Endothelial cell of umbilical vein (primary cell): ENCODE data around the gene UBE2S. TPM values are rescaled to one million over a fixed set of nuclear protein-coding genes. Genes with fewer than 3 reads are reported as not detected.
A peak's percentile ranks its signal among the peaks of the same experiment; 100 is the strongest.

Experiments used
- BruUV-seq: library from RNA; stranded (reverse); fragments of 400-500 nt; replicated peaks from 2 replicates; lab custom pipeline; 2021; lab: Mats Ljungman, UMichigan
- CTCF ChIA-PET: fragments of 300-600, 350-600 bp; sonication (Branson Sonifier 250); formaldehyde crosslinking; loops from one replicate; lab custom pipeline; 2021; ENCODE audit warnings: antibody characterized with exemption, inconsistent platforms; lab: Charles Lee
- POLR2A ChIA-PET: fragments of 300-600, 350-600 bp; sonication (Branson Sonifier 250); formaldehyde crosslinking; loops from one replicate; lab custom pipeline; 2021; ENCODE audit warnings: antibody characterized with exemption, inconsistent platforms; lab: Charles Lee
- DNase-seq: peaks from one replicate; pipeline ENCODE4 v3.0.0-alpha.2; 2011; ENCODE audit warnings: low read depth, low spot score
- FAIRE-seq: peaks from 2 replicates; lab custom pipeline; 2011; peaks lifted over from hg19 to GRCh38; lab: Jason Lieb, UNC
- H2AFZ ChIP-seq: 2 replicates; pipeline ENCODE4 v1.6.0; 2012; ENCODE audit warnings: low read depth, low read length, control low read depth, inconsistent platforms
- H3K27ac ChIP-seq: 2 replicates; pipeline ENCODE4 v1.5.1; 2011; ENCODE audit warnings: low read depth, mild to moderate bottlenecking, control low read depth, low read length, moderate library complexity; ENCODE audit not compliant: insufficient read depth
- H3K27me3 ChIP-seq, 2 experiments: 2 replicates each; pipeline versions ENCODE4 v1.6.0 to v1.6.1; 2011; ENCODE audit warnings: low read length in 2 of 2, mixed read lengths in 1 of 2; ENCODE audit not compliant: control insufficient read depth in 2 of 2, insufficient read depth in 2 of 2
- H3K36me3 ChIP-seq, 2 experiments: 2 replicates in 1 of 2; 3 replicates in 1 of 2; pipeline ENCODE4 v1.5.1; 2011; ENCODE audit warnings: low read length in 2 of 2, mild to moderate bottlenecking in 1 of 2, moderate library complexity in 1 of 2; ENCODE audit not compliant: control insufficient read depth in 2 of 2, insufficient read depth in 2 of 2; ENCODE audit errors: extremely low read depth in 1 of 2
- H3K4me1 ChIP-seq: 3 replicates; pipeline ENCODE4 v1.5.1; 2011; ENCODE audit warnings: mild to moderate bottlenecking, low read length; ENCODE audit not compliant: control insufficient read depth, insufficient read depth; ENCODE audit errors: extremely low read depth
- H3K4me2 ChIP-seq: 2 replicates; pipeline ENCODE4 v1.6.1; 2011; ENCODE audit warnings: low read length, control low read depth, mixed read lengths; ENCODE audit not compliant: insufficient read depth
- H3K4me3 ChIP-seq, 3 experiments: fragments of 200-600 bp in 1 of 3; sonication (generic), shearing (Covaris generic) in 1 of 3; replicated peaks in 1 of 3; 2 replicates each; pipeline ENCODE4 v1.5.1; 2011 to 2016; ENCODE audit warnings: control low read depth in 3 of 3, low read length in 3 of 3, mild to moderate bottlenecking in 2 of 3, inconsistent platforms in 1 of 3, low read depth in 1 of 3, moderate library complexity in 1 of 3; ENCODE audit not compliant: insufficient read depth in 1 of 3
- H3K79me2 ChIP-seq: 2 replicates; pipeline ENCODE4 v1.6.0; 2012; ENCODE audit warnings: low read length, inconsistent platforms; ENCODE audit not compliant: control insufficient read depth, insufficient read depth
- H3K9ac ChIP-seq: replicated peaks from 2 replicates; pipeline ENCODE3; 2011; ENCODE audit warnings: low read length, control low read depth; ENCODE audit not compliant: insufficient read depth; ENCODE audit errors: extremely low read depth
- H3K9me1 ChIP-seq: replicated peaks from 3 replicates; pipeline ENCODE4 v1.6.0; 2011; ENCODE audit warnings: mild to moderate bottlenecking, low read length; ENCODE audit not compliant: control insufficient read depth, insufficient read depth; ENCODE audit errors: extremely low read depth
- H3K9me3 ChIP-seq: replicated peaks from 2 replicates; pipeline ENCODE4 v1.5.1; 2012; ENCODE audit warnings: low read length, inconsistent platforms; ENCODE audit not compliant: control insufficient read depth, insufficient read depth
- H4K20me1 ChIP-seq: replicated peaks from 2 replicates; pipeline ENCODE3; 2011; ENCODE audit warnings: mild to moderate bottlenecking, low read length; ENCODE audit not compliant: control insufficient read depth, insufficient read depth; ENCODE audit errors: extremely low read depth
- EZH2 ChIP-seq: IDR thresholded peaks from 2 replicates; pipeline ENCODE4 v1.6.1; 2012; ENCODE audit warnings: borderline replicate concordance, low read depth, mild to moderate bottlenecking, moderate library complexity, low read length, inconsistent platforms; ENCODE audit not compliant: severe bottlenecking
- FOS ChIP-seq: IDR thresholded peaks from 2 replicates; pipeline ENCODE4 v1.6.1; 2011; ENCODE audit warnings: mild to moderate bottlenecking, low read length, moderate library complexity, borderline replicate concordance; ENCODE audit not compliant: insufficient read depth
- GATA2 ChIP-seq: IDR thresholded peaks from 2 replicates; pipeline ENCODE4 v1.7.0; 2011; ENCODE audit warnings: low read depth, mild to moderate bottlenecking, moderate library complexity, mixed read lengths, low read length; ENCODE audit not compliant: insufficient read length, insufficient read depth
- JUN ChIP-seq: IDR thresholded peaks from 2 replicates; pipeline ENCODE4 v1.6.1; 2011; ENCODE audit warnings: borderline replicate concordance, low read depth; ENCODE audit not compliant: insufficient read length, insufficient read depth
- MYC ChIP-seq: IDR thresholded peaks from one replicate; pipeline ENCODE4 v1.6.1; 2011; ENCODE audit warnings: mild to moderate bottlenecking, low read depth, low read length
- POLR2A ChIP-seq: IDR thresholded peaks from 2 replicates; pipeline ENCODE4 v1.6.1; 2012; ENCODE audit warnings: low read depth, mild to moderate bottlenecking, control low read depth, low read length
- POLR2AphosphoS5 ChIP-seq: IDR thresholded peaks from 2 replicates; pipeline ENCODE4 v1.6.1; 2012; ENCODE audit warnings: low read depth, mild to moderate bottlenecking, control low read depth, low read length, moderate library complexity; ENCODE audit not compliant: insufficient read depth
- dilution Hi-C: fragments of 300-500 bp; cut with MboI; formaldehyde crosslinking; loops from one replicate; pipeline ENCODE4 v1.15.0; 2019; ENCODE audit warnings: low sequenced_read_pairs; ENCODE audit not compliant: extremely low pct_ligation_motif_present
- intact Hi-C: fragments of 100-400 bp; cut with micrococcal nuclease; formaldehyde crosslinking; loops from one replicate; pipeline ENCODE4 v1.10.0; 2022
- polyA plus RNA-seq, 4 experiments: library from polyadenylated mRNA; depleted of rRNA in 3 of 4; stranded (reverse) in 3 of 4; unstranded in 1 of 4; fragments of >200 nt; gene quantifications; 2 replicates each; pipeline versions ENCODE4 v1.2.1 to v1.2.3, GENCODE V29; 2011 to 2012; ENCODE audit warnings: missing spikeins in 1 of 4
- total RNA-seq: library from RNA; stranded (reverse); gene quantifications from 2 replicates; pipeline ENCODE4 v1.2.3, GENCODE V29; 2021
- TF ChIP-seq, protein P1 (sequence below), 2 donors: IDR thresholded peaks; 1 replicate in 1 of 2; 2 replicates in 1 of 2; pipeline ENCODE4 v1.5.1; 2011; ENCODE audit warnings: low read length in 2 of 2, mild to moderate bottlenecking in 2 of 2, moderate library complexity in 2 of 2, control low read depth in 1 of 2, inconsistent platforms in 1 of 2, low read depth in 1 of 2; ENCODE audit not compliant: insufficient read depth in 1 of 2; ENCODE audit errors: extremely low read depth in 1 of 2
- TF ChIP-seq, protein P2 (sequence below): IDR thresholded peaks from 2 replicates; pipeline ENCODE4 v1.6.1; 2011; ENCODE audit not compliant: insufficient read depth, insufficient read length

The UBE2S gene
- total and polyA plus RNA-seq, 2 donors (not counting 3 experiments of a cell fraction or from before 2014, with no cell fraction given), result 183 to 257 TPM

DNA sequence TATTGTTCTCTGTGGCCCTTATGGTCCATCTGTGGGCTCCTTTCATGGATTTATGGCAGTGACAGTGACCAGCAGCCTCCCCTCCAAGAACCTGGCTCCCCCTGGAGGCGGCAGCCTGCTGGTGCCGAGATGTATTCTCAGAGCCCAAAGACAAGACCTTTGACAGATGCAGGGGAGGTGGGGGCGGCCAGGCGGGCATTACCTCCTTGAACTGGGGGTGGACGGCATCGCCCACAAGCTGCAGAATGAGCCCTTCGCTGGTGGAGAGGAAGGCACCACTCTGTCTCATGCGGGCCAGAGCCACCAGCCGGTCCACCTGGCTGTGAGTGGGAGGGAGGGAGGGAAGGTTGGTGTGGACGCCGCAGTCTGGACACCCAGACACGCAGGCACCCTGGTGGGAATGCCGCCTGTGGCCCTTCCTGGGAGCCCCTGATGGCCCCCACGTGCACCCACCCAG is 47.2 kb upstream of the UBE2S start:
- Histone ChIP-seq H3K27ac (no peak overlapping the region), H3K36me3 (peaks cover 0 to 3% of the 10 kb centered on the region in 2 experiments), H3K4me3 (no peak overlapping the region), H3K79me2 (no peaks in the 10 kb centered on the region), H3K27me3 (peaks cover 11 to 17% of the 10 kb centered on the region in 2 experiments), H3K4me1 (no peaks in the 10 kb centered on the region), H3K9me3 (no peaks in the 10 kb centered on the region), H3K9ac (no peak overlapping the region), H3K9me1 (no peaks in the 10 kb centered on the region), H3K4me2 (no peak overlapping the region), H2AFZ (no peak overlapping the region), H4K20me1 (no peaks in the 10 kb centered on the region)
- dilution Hi-C loops, result no loop called here
- no TSS peak for BruUV-seq
- TF ChIP-seq, protein P1, sequence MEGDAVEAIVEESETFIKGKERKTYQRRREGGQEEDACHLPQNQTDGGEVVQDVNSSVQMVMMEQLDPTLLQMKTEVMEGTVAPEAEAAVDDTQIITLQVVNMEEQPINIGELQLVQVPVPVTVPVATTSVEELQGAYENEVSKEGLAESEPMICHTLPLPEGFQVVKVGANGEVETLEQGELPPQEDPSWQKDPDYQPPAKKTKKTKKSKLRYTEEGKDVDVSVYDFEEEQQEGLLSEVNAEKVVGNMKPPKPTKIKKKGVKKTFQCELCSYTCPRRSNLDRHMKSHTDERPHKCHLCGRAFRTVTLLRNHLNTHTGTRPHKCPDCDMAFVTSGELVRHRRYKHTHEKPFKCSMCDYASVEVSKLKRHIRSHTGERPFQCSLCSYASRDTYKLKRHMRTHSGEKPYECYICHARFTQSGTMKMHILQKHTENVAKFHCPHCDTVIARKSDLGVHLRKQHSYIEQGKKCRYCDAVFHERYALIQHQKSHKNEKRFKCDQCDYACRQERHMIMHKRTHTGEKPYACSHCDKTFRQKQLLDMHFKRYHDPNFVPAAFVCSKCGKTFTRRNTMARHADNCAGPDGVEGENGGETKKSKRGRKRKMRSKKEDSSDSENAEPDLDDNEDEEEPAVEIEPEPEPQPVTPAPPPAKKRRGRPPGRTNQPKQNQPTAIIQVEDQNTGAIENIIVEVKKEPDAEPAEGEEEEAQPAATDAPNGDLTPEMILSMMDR (IDR thresholded peaks at IDR 0.05; ENCODE audit: extremely low read depth in 1 of 2, insufficient read depth in 1 of 2, low read depth in 1 of 2, low read length in 2 of 2), result peak; percentile 71 to 81
- no peak for TF ChIP-seq FOS
- intact Hi-C loops, result loop anchor here (1.0 kb wide), 1 partner anchor 314 kb away; no protein-coding TSS in a partner anchor
- DNase-seq, result peak; percentile 22
- ChIA-PET CTCF (interaction anchor here (1.0 to 1.8 kb wide), 2 partner anchors 36 to 314 kb away, joined by 3 to 27 read pairs; no protein-coding TSS in a partner anchor), POLR2A (no interaction called here)
- FAIRE-seq, result peak; percentile 61

DNA sequence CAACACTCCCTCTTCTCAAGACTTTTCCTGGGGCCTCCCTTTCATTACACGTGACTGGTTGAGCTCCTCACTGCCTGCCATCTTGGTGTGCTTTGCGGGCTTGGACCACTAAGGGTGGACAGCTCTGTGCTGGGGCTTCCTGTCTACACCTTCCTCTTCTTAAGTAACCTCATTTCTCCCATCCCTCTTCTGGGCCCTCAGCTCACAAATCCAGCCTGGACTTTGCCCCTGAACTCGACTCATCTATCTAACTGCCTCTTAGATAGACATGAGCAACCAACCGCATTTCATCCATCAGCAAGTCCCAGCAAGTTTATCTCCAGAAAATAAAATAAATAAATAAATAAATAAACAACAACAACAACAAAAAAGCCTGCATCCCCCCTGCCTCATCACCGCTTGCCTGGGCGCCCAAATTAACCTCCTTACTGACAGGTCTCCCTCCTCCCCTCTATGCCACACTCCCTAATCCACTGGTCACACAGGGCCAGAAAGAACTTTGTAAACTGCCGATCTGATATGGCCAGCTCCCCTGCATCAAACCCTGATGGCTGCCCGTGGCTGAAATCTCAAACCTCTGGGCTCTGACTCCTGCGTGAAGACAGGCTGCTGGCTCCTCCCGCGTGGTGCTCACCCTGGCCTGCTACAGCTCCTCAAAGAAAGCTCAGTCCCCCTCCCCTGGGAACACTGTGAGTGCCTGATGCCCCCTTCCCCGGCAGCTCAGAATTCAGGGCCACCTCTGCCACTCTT is 46.1 kb upstream of the UBE2S start:
- no peaks in the 10 kb centered on the region for H3K4me1 ChIP-seq
- no peak overlapping the region for H3K4me3 ChIP-seq
- DNase-seq (no peak), FAIRE-seq (no peak)
- no peaks in the 10 kb centered on the region for H3K9me1 ChIP-seq
- no peak overlapping the region for H3K27ac ChIP-seq
- peaks cover 0 to 3% of the 10 kb centered on the region in 2 experiments for H3K36me3 ChIP-seq
- intact Hi-C loops (loop anchor here (1.0 kb wide), 1 partner anchor 312 kb away; no protein-coding TSS in a partner anchor), dilution Hi-C loops (no loop called here)
- H3K9ac ChIP-seq, result no peak overlapping the region
- H3K27me3 ChIP-seq, result peaks cover 11 to 21% of the 10 kb centered on the region in 2 experiments
- H3K4me2 ChIP-seq, result no peak overlapping the region
- H2AFZ ChIP-seq, result no peak overlapping the region
- H4K20me1 ChIP-seq, result no peaks in the 10 kb centered on the region
- no peaks in the 10 kb centered on the region for H3K9me3 ChIP-seq
- CTCF ChIA-PET, result interaction anchor here (0.7 to 1.8 kb wide), 9 partner anchors 8 to 313 kb away, joined by 3 to 27 read pairs (median 4); partner anchors contain the start of gene ISOC2
- no TSS peak for BruUV-seq
- POLR2A ChIA-PET, result no interaction called here
- TF ChIP-seq, protein P2, sequence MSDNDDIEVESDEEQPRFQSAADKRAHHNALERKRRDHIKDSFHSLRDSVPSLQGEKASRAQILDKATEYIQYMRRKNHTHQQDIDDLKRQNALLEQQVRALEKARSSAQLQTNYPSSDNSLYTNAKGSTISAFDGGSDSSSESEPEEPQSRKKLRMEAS, result no peak
- no peak for TF ChIP-seq GATA2
- TF ChIP-seq POLR2AphosphoS5, result no peak
- no peak for TF ChIP-seq FOS
- no peak for TF ChIP-seq MYC
- no peak for TF ChIP-seq JUN
- TF ChIP-seq, protein P1 (IDR thresholded peaks at IDR 0.05; ENCODE audit: extremely low read depth in 1 of 2, insufficient read depth in 1 of 2, low read depth in 1 of 2, low read length in 2 of 2), result no peak
- no peak for TF ChIP-seq EZH2
- TF ChIP-seq POLR2A, result no peak
- H3K79me2 ChIP-seq, result no peaks in the 10 kb centered on the region
